Measurements from ENCODE around the gene MAPRE2.

DNA sequence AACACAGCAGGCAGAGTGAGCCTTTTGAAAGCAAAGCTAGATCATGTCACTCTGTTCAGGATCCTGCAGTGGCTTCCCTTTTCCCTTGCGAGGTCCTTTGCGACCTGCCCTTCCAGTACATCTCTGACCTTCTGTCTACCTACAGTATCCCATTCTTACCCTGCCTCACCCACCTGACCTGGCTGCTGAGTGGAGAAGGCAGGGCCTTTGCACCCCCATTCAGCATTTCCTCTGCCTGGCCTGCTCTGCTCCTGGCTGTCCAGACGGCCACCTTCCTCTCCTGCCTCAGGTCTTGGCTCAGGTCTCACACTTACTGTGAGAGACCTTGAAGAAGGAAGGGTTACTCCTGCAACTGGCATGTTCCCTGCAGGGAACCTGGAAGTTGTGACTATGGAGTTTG, 77.4 kb downstream of the MAPRE2 start:
- no peak for TF ChIP-seq EZH2 (IDR thresholded peaks at IDR 0.05; ENCODE audit: insufficient read depth, poor library complexity, severe bottlenecking)
- no peak for TF ChIP-seq EZH2phosphoT487 (IDR thresholded peaks at IDR 0.05; ENCODE audit: insufficient read depth, low read depth)
